Gastrocnemius medialis (tissue), 4 donors: ENCODE results near the gene NSUN7.

ENCODE experiments used
- CTCF ChIP-seq, 5 experiments: fragments of 450-650 bp in 3 of 5; fragments of 200-600 bp in 2 of 5; sonication (generic) in 2 of 5; IDR thresholded peaks in 4 of 5; conservative IDR thresholded peaks in 1 of 5; 1 replicate in 4 of 5; 2 replicates in 1 of 5; pipeline ENCODE4 v1.5.1; 2016 to 2019; ENCODE audit warnings: antibody characterized with exemption in 5 of 5, mild to moderate bottlenecking in 3 of 5, moderate library complexity in 3 of 5
- POLR2A ChIP-seq, 2 donors: fragments of 450-650 bp; IDR thresholded peaks; one replicate each; pipeline ENCODE4 v1.6.1; 2017; ENCODE audit warnings: antibody characterized with exemption in 2 of 2, mild to moderate bottlenecking in 2 of 2, moderate library complexity in 2 of 2

GRCh38 chr4:40747207-40747835, 2.4 kb upstream of the NSUN7 start:
- TF ChIP-seq CTCF (IDR thresholded peaks at IDR 0.05 in 4 of 5, conservative IDR thresholded peaks at IDR 0.05 in 1 of 5), result no peak
- no peak for TF ChIP-seq POLR2A (IDR thresholded peaks at IDR 0.05)
